Skeletal muscle tissue (tissue), 4 donors: Measurements from ENCODE around the gene MTSS2. TPM values are rescaled to one million over a fixed set of nuclear protein-coding genes. Genes with fewer than 3 reads are reported as not detected.

Experiments used
- H3K27ac ChIP-seq: one replicate; pipeline ENCODE4 v1.7.0; 2013; ENCODE audit warnings: mild to moderate bottlenecking, low read depth, low read length, inconsistent platforms
- H3K27me3 ChIP-seq, 3 donors: one replicate each; pipeline ENCODE4 v1.7.0; 2013; ENCODE audit warnings: low read length in 3 of 3; ENCODE audit not compliant: control insufficient read depth in 3 of 3, insufficient read depth in 3 of 3
- H3K36me3 ChIP-seq, 3 donors: one replicate each; pipeline ENCODE4 v1.7.0; 2013; ENCODE audit warnings: low read length in 3 of 3; ENCODE audit not compliant: control insufficient read depth in 3 of 3, insufficient read depth in 3 of 3
- H3K4me1 ChIP-seq, 3 donors: one replicate each; pipeline ENCODE4 v1.7.0; 2013; ENCODE audit warnings: low read length in 3 of 3, mild to moderate bottlenecking in 3 of 3; ENCODE audit not compliant: control insufficient read depth in 3 of 3, insufficient read depth in 3 of 3
- H3K4me3 ChIP-seq, 3 donors: one replicate each; pipeline ENCODE4 v1.7.0; 2013; ENCODE audit warnings: low read length in 3 of 3
- H3K9ac ChIP-seq, 3 donors: one replicate each; pipeline ENCODE4 v1.7.0; 2013; ENCODE audit warnings: low read length in 3 of 3, mild to moderate bottlenecking in 3 of 3, moderate library complexity in 2 of 3, low read depth in 1 of 3
- H3K9me3 ChIP-seq, 3 donors: one replicate each; pipeline ENCODE4 v1.7.0; 2013; ENCODE audit warnings: low read length in 3 of 3; ENCODE audit not compliant: control insufficient read depth in 3 of 3
- total RNA-seq: library from RNA; depleted of rRNA; stranded (reverse); fragments of >200 nt; gene quantifications from one replicate; pipeline ENCODE4 v1.2.3, GENCODE V29; 2014
- donor health status: Osteomylitis.

The MTSS2 gene
- total RNA-seq, 1 donor from 2014 or later: 18.8 TPM

- no peaks in the 10 kb centered on the region for H3K36me3 ChIP-seq
- H3K27ac ChIP-seq: peak overlapping the region; percentile 96
- H3K27me3 ChIP-seq: no peaks in the 10 kb centered on the region
- H3K4me1 ChIP-seq: peaks cover 92 to 100% (median 98%) of the 10 kb centered on the region in 3 donors
- no peaks in the 10 kb centered on the region for H3K9me3 ChIP-seq
- H3K4me3 ChIP-seq: no peak overlapping the region
- peak overlapping the region in 1 of 3 donors; percentile 82 for H3K9ac ChIP-seq
These were observed 9.0 kb upstream of the MTSS2 start for GRCh38 chr16:70694868-70695218.

GRCh38 chr16:70694088-70694867, 8.4 kb upstream of the MTSS2 start:
- Histone ChIP-seq H3K27me3 (no peaks in the 10 kb centered on the region), H3K36me3 (no peaks in the 10 kb centered on the region), H3K9me3 (no peaks in the 10 kb centered on the region), H3K4me1 (peaks cover 92 to 100% (median 98%) of the 10 kb centered on the region in 3 donors), H3K9ac (peak overlapping the region; percentile 56 to 82 (median 70)), H3K4me3 (no peak overlapping the region), H3K27ac (peak overlapping the region; percentile 96)

- peak overlapping the region; percentile 96 for H3K27ac ChIP-seq
- peak overlapping the region; percentile 56 to 82 (median 70) for H3K9ac ChIP-seq
- peaks cover 94 to 100% (median 99%) of the 10 kb centered on the region in 3 donors for H3K4me1 ChIP-seq
- H3K4me3 ChIP-seq: peak overlapping the region in 2 of 3 donors; percentile 40 to 52
- no peaks in the 10 kb centered on the region for H3K36me3 ChIP-seq
- no peaks in the 10 kb centered on the region for H3K27me3 ChIP-seq
- no peaks in the 10 kb centered on the region for H3K9me3 ChIP-seq
These were observed 7.2 kb upstream of the MTSS2 start for GRCh38 chr16:70692873-70693671.

GRCh38 chr16:70692130-70692872, 6.4 kb upstream of the MTSS2 start:
- Histone ChIP-seq H3K4me1 (peaks cover 97 to 100% (median 99%) of the 10 kb centered on the region in 3 donors), H3K4me3 (peak overlapping the region in 2 of 3 donors; percentile 27 to 45), H3K27ac (peak overlapping the region; percentile 96), H3K27me3 (no peaks in the 10 kb centered on the region), H3K36me3 (no peaks in the 10 kb centered on the region), H3K9me3 (no peaks in the 10 kb centered on the region), H3K9ac (peak overlapping the region; percentile 56 to 82 (median 70))

GRCh38 chr16:70691223-70692129, 5.6 kb upstream of the MTSS2 start:
- peak overlapping the region; percentile 70 to 82 (median 72) for H3K9ac ChIP-seq
- H3K36me3 ChIP-seq: no peaks in the 10 kb centered on the region
- no peaks in the 10 kb centered on the region for H3K9me3 ChIP-seq
- no peaks in the 10 kb centered on the region for H3K27me3 ChIP-seq
- peak overlapping the region; percentile 96 for H3K27ac ChIP-seq
- peaks cover 99 to 100% (median 99%) of the 10 kb centered on the region in 3 donors for H3K4me1 ChIP-seq
- peak overlapping the region in 2 of 3 donors; percentile 27 to 45 for H3K4me3 ChIP-seq

- no peaks in the 10 kb centered on the region for H3K9me3 ChIP-seq
- H3K4me1 ChIP-seq: peaks cover 91 to 92% (median 91%) of the 10 kb centered on the region in 3 donors
- H3K9ac ChIP-seq: peak overlapping the region; percentile 50 to 82 (median 70)
- H3K27me3 ChIP-seq: no peaks in the 10 kb centered on the region
- no peaks in the 10 kb centered on the region for H3K36me3 ChIP-seq
- H3K4me3 ChIP-seq: no peak overlapping the region
- peak overlapping the region; percentile 96 for H3K27ac ChIP-seq
These were observed 4.4 kb upstream of the MTSS2 start for GRCh38 chr16:70689970-70690891.

- Histone ChIP-seq H3K27ac (peak overlapping the region; percentile 96), H3K9ac (peak overlapping the region; percentile 50 to 82 (median 70)), H3K27me3 (no peaks in the 10 kb centered on the region), H3K4me1 (peaks cover 87 to 89% (median 88%) of the 10 kb centered on the region in 3 donors), H3K36me3 (no peaks in the 10 kb centered on the region), H3K4me3 (no peak overlapping the region), H3K9me3 (no peaks in the 10 kb centered on the region)
These were observed 3.4 kb upstream of the MTSS2 start for GRCh38 chr16:70689035-70689969.
